Measurements from ENCODE around the gene ZBTB18. TPM values are rescaled to one million over a fixed set of nuclear protein-coding genes. Genes with fewer than 3 reads are reported as not detected.
"Not testable (repeated sequence)": the region's sequence is repeated elsewhere in the genome, so short reads cannot be mapped to it uniquely, and the experiment has no call there.

ZBTB18 gene
- total RNA-seq, 2 donors from 2014 or later: 8.8 to 11.7 TPM

DNA sequence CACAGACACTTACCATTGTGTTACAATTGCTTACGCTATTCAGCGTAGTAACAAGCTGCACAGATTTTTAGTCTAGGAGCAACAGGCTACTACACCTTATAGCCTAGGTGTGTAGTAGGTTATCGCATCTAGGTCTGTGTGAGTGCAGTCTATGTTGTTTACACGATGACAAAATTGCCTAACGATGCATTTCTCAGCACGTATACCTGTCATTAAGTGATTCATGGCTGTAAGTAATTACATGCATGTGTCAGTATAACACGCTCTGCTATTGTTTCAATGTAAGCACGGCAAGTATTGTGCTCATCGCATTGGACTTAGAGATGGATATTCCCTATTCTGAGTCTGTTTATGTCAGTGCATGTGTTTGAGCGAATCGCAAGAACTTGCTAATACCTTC lies 15.7 kb upstream of the ZBTB18 start:
- intact Hi-C loops (cut with DNase I): no loop called here
- no peak for DNase-seq (ENCODE audit: low spot score)

DNA sequence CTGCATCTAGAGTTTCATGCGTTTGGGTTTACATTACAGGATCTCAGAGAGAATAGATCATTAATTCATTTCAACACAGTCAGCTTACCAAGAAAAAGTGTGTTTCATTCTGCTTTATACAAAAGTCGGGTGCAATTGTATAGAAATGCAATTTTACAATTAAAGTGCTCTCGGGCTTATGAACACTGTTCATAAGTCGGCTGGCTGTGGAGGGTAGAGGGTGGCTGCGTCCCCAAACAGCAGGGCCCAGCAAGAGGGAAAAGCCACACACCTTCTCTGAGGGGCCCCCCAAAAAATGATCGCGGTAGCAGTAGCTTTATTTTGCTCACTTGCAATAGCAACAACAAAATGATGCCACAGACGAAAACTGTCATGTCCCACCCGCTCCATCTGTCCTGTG lies 13.8 kb upstream of the ZBTB18 start:
- DNase-seq (ENCODE audit: low spot score): no peak
- intact Hi-C loops (cut with DNase I): no loop called here

DNA sequence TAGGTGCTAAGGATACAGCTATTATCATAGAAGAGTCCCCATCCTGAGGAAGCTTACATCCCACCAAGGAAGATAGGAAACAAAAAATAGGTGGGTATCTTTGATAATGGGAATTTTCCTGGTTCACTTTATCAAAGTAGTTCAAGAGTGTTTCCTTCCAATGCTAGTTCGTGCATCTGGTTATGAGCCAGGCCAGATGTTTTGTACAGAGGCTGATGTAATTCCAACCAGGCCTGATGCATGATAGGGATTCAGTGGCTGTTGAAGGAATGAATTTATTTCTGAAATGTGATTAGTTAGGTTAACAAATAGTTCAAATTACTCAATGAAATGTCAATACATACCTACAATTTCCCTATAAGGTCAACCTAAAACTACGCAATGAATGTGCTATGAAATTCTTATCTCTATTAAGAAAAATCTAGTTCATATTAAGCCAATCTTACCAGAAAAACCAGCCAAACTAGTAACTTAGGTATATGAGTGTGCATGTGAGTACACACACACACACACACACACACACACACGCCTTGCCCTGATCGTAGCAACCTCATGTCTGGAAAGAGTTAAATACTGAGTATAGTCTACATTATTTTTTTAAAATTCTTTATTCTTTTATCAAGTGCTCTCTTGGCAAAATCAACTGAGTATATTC lies 9.5 kb upstream of the ZBTB18 start:
- no peak for DNase-seq (ENCODE audit: low spot score)
- intact Hi-C loops (cut with DNase I): no loop called here

DNA sequence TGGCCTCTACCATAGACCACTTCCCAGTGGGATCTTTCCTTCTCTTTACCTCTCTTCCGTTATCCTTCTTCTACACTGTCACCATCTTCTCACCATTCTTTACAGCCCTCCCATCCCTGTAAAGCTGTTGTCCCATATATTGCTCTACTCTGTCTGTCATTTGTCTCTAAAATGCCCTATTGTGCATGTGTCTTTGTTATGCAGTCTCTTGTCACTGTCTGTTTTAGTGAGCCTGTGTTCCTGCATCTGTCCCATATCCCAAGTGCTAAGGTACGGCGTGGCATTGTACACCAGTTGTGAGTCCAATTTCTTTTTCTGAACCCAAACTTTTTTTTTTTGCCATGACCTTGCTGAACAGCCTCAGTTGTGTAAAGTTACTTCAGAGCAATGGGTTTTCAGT lies 8.8 kb upstream of the ZBTB18 start:
- DNase-seq (ENCODE audit: low spot score): no peak
- intact Hi-C loops (cut with DNase I): no loop called here

DNA sequence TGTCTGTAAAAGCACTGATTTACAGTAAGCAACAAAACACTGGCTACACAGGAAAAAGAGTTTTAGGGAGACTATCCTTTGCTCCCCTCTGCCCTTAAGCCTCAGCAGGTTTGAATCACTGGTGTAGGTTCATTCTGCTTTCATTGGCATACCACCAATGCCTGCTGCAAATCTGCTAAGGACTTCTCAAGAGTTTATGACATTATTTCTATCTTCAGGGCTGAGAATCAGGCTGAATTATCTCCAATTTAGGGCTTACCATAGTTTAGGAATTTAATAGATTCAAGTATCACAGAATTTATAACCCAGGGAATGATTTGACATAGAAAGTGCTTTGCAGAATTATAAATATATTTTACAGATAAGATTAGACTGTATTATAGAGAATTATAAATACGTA lies 6.7 kb upstream of the ZBTB18 start:
- DNase-seq (ENCODE audit: low spot score): no peak
- intact Hi-C loops (cut with DNase I): no loop called here

- intact Hi-C loops (cut with DNase I); DNase-seq (ENCODE audit: low spot score): not testable (repeated sequence)
Observed at GRCh38 chr1:244046254-244046653, 4.8 kb upstream of the ZBTB18 start.

DNA sequence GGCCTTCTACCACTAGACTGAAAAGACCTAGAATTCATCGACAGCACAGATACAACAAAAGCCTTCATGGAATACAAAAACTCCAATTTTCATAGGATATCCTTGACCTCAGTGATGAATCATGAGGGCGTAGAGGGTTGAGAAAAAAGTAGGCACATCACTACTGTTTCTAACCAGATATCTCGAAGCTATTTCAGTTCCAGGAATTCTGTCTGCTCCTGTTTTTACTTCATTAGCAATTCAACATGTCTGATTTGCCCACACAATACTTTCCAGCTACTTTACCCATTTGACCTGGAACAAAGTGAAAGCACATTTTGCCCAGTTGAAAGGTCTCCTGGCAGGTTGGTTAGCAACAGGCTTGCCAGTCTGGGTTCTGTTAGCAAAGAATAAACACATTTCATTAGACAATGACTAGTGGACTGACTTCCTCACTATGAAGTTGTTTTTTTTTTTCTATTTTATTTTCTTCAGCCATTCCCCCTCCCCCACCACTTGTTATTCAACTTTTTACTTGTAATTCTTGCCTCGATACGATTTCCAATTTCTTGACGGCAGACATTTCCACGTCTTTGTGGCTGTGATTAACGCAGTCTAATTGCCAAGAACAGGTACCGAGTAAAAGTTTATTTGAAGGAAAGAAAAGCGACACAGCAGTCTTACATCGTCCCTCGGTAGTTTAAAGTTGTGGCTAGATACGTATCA lies 4.0 kb upstream of the ZBTB18 start:
- intact Hi-C loops (cut with DNase I): no loop called here
- no peak for DNase-seq (ENCODE audit: low spot score)

- DNase-seq (ENCODE audit: low spot score): peak; percentile 91
- intact Hi-C loops (cut with DNase I): no loop called here
Observed at GRCh38 chr1:244047621-244048255, 3.3 kb upstream of the ZBTB18 start.

GRCh38 chr1:244048256-244049161 lies 2.6 kb upstream of the ZBTB18 start:
- peak; percentile 100 for DNase-seq (ENCODE audit: low spot score)
- intact Hi-C loops (cut with DNase I): no loop called here

- no peak for DNase-seq (ENCODE audit: low spot score)
- intact Hi-C loops (cut with DNase I): no loop called here
Observed at GRCh38 chr1:244049162-244050013, 1.7 kb upstream of the ZBTB18 start.

GRCh38 chr1:244050014-244050834 lies 859 bp upstream of the ZBTB18 start:
- intact Hi-C loops (cut with DNase I): no loop called here
- DNase-seq (ENCODE audit: low spot score): no peak

DNA sequence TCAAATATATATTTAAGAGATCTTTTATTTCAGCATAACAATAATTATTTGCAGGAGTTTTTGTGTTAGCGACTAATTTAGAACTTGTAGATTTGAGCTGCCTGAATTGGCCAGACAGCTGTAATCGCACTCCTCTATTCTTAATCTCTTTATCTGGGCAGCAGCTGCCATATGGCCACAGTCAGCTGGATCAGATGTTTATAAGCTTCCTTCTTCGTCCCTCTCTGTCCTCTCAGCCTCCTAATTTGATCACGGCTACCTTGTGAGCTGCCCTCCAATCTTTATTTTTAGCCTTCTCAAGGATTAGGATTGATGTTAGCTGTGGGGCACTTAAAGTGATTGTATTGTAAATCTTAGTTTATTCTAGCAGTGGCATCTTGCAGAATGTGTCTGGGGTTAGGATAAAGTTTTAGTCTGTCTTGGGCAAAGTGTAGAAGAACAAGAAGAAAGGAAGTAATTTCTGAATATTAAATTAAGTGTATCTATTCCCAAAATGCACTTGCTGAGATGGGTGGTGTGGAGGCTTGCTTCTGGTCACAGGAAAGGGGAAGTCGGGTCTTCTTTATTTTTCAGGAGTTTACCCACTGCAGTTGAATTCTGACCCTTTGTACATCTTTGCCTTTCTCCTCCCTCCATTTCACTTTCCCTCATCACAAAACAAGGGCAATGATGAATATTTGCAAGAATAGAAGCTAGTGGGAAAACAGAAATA lies 1.1 kb downstream of the ZBTB18 start:
- DNase-seq (ENCODE audit: low spot score): no peak
- intact Hi-C loops (cut with DNase I): no loop called here

- no peak for DNase-seq (ENCODE audit: low spot score)
- intact Hi-C loops (cut with DNase I): no loop called here
Observed at GRCh38 chr1:244052728-244053312, 1.7 kb downstream of the ZBTB18 start.

- intact Hi-C loops (cut with DNase I): no loop called here
- DNase-seq (ENCODE audit: low spot score): no peak
Observed at GRCh38 chr1:244053831-244054230, 2.7 kb downstream of the ZBTB18 start.

- intact Hi-C loops (cut with DNase I): no loop called here
- peak; percentile 77 for DNase-seq (ENCODE audit: low spot score)
Observed at GRCh38 chr1:244054247-244054923, 3.3 kb downstream of the ZBTB18 start.

DNA sequence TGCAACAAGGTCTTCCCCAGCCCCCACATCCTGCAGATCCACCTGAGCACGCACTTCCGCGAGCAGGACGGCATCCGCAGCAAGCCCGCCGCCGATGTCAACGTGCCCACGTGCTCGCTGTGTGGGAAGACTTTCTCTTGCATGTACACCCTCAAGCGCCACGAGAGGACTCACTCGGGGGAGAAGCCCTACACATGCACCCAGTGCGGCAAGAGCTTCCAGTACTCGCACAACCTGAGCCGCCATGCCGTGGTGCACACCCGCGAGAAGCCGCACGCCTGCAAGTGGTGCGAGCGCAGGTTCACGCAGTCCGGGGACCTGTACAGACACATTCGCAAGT lies 3.8 kb downstream of the ZBTB18 start:
- no peak for DNase-seq (ENCODE audit: low spot score)
- intact Hi-C loops (cut with DNase I): no loop called here

- intact Hi-C loops (cut with DNase I): no loop called here
- no peak for DNase-seq (ENCODE audit: low spot score)
Observed at GRCh38 chr1:244056577-244056976, 5.5 kb downstream of the ZBTB18 start.

Data from posterior vena cava (tissue), 2 donors.